GM21528 (cell line): ENCODE data around the gene BLOC1S5.

Source experiments
- ATAC-seq: cut with Tn5 transposase; IDR thresholded peaks from one replicate; pipeline ENCODE4 v1.9.1; 2021; ENCODE audit warnings: mild to moderate bottlenecking, moderate library complexity; ENCODE audit not compliant: unreplicated experiment, low FRiP score

BLOC1S5 gene

GRCh38 chr6:8082954-8083858 lies 19.0 kb upstream of the BLOC1S5 start:
- ATAC-seq, result no peak

DNA sequence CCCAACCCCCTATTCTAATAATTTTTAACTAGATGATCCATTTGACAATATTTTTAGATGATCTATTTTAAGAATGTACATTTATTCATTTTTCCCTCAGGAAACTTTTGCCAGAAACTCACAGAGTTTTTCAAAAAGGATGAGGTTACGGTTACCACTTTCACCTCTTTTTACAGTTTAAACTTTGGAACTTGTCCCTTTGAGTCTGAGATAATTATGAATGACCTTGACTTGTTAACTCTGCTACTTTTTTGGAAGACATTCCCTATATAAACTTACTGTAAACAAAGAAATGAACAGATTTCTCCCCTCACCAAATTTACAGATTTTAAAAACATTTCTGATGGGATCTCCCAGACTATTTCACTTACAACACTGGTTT lies 18.4 kb upstream of the BLOC1S5 start:
- ATAC-seq, result no peak

DNA sequence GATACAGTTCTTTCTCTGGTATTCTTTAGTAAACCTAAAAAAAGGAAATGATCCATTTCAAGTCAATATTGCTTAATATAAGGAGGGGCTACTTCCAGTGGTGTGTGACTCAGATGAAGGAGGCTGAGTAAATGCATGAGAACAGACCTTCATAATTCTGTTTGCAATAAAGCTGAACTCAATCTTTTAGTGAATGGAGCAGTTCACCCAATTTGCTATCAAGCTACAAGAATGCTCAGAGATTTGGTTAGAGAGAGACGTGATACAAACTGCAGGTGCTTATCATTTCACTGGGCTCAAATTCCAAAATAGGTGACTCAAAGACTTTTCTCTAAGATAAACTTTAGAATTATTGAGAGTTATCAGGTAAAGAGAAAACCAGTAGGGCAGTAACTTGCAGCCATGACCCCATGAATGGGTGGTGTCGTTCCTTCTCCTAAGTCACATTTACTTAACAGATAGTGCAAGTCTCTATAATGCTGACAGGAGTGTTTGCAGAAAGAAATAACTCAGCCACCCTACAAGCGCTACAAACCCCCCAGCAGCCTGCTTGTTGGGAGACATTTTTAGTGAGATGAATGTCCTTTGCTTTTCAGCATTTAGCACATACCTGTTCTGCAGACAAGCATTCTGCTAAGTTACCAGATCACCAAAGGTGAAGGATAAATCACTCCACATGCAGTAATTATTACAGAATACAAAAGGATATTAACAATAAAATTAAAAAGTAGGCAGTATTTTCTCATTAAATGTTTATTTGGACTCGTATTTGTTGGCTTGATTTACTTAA lies 16.4 kb upstream of the BLOC1S5 start:
- ATAC-seq, result no peak

- no peak for ATAC-seq
These were observed 14.9 kb upstream of the BLOC1S5 start for GRCh38 chr6:8079126-8079525.

DNA sequence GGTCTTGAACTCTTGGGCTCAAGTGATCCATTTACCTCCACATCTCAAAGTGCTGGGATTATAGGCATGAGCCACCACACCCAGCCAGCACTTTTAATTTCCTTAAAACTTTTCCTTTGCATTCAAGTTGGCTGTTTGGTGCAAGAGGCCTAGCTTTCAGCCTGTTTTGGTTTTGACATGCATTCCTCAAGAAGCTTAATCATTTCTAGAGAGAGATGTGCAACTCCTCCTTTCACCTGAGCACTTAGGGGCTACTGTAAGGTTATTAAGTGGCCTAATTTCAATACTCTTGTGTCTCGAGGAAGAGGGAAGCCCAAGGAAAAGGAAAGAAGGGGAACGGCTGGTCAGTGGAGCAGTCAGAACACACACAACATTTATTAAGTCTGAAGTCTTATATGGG lies 13.8 kb upstream of the BLOC1S5 start:
- no peak for ATAC-seq

DNA sequence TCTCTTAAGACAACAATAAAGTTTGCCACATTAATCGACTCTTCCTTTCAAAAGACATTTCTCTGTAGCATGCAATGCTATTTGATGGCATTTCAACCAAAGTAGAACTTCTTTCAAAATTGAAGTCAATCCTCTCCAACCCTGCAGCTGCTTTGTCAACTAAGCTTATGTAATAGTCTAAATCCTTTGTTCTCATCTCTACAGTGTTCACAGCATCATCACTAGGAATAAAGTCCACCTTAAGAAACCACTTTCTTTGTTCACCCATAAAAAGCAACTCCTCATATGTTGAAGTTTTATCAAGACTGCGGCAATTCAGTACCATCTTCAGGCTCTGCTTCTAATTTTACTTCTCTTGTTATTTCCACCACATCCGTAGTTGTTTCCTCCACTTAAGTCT lies 11.5 kb upstream of the BLOC1S5 start:
- ATAC-seq, result no peak

DNA sequence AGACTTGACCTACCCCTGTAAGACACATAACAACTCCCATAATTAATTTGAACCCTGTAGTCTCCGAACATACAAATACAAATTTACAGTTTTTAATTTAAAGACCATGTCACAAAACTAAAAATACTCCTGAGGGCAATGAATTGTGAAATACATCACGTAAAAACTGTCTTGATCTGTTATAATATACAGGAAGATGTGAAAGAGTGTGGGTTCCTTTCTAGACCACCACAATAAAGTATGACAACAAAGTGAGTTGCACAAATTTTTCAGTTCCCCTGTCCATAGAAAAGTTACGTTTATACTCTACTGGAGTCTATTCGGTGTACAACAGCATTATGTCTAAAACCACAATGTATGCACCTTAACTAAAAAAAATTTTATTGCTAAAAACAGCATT lies 11.0 kb upstream of the BLOC1S5 start:
- ATAC-seq, result no peak

DNA sequence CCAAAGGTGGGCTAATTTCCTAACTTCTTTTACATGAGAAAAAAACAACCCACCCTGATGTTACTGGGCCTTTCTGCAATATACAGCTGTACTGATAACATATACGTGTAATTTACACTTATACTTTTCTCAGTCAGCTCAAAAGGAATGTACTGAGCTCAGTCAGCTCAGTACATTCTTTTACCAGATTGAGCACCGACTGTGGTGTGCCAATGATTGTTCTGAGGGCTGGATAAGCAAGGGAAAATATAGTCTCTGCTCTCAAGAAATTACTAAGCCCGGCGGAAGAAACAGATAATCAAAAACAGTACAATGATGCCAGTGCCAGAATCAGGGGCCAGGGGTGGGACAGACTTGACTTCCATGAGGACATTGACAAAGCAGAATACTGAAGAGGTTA lies 10.0 kb upstream of the BLOC1S5 start:
- ATAC-seq, result no peak

- ATAC-seq, result no peak
These were observed 9.6 kb upstream of the BLOC1S5 start for GRCh38 chr6:8073758-8074157.

GRCh38 chr6:8070718-8071117 lies 6.5 kb upstream of the BLOC1S5 start:
- no peak for ATAC-seq

DNA sequence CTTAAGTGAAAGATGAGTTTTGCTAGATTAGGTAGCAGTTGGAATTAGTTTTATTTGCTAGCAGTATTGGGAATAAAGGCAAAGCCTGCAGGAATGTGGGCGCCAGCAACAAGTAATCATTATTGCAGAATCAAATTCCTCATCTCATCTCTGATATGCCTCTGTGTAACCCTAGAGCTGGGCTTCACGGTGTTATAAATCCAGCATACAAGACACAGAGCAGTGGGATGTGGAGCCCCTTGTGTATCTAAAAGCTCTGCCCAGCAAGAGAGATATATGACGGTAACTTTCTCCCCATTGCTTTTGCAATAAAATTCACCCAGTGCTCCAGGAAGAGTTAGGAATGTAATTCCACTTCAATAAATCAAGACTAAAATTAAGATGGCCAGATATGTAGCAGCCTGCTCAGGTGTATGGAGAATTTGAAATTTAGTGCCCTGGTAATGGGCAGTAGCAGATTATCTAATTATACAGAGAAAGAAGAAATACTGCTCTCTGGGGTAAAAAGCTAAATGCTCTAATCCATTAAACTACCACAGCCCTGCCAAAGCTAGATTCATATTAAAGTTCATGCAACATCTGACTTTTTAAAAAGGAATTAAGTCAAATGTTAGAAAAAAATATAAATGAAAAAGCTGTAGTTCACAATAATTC lies 5.6 kb upstream of the BLOC1S5 start:
- no peak for ATAC-seq

GRCh38 chr6:8069151-8069550 lies 5.0 kb upstream of the BLOC1S5 start:
- no peak for ATAC-seq

GRCh38 chr6:8066108-8066507 lies 1.9 kb upstream of the BLOC1S5 start:
- ATAC-seq, result no peak

DNA sequence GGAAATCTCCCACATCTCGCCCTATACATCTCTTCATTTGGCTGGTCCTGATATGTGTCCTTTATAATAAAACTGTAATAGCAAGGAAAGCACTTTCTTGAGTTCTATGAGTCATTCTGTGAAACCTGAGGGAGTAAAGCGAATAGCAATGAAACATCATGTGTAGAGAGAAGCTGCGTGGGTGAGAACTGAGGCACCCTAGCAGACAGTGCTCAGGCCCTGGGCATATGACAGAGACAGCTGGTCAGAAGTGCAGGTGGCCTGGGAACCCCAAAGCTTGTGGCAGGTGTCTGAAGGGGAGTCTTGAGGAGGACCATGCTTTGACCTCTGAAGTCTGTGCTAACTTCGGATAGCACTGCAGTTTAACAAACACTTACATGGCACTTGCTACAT lies 1.3 kb upstream of the BLOC1S5 start:
- peak; percentile 47 for ATAC-seq

- no peak for ATAC-seq
These were observed 689 bp upstream of the BLOC1S5 start for GRCh38 chr6:8064638-8065518.

DNA sequence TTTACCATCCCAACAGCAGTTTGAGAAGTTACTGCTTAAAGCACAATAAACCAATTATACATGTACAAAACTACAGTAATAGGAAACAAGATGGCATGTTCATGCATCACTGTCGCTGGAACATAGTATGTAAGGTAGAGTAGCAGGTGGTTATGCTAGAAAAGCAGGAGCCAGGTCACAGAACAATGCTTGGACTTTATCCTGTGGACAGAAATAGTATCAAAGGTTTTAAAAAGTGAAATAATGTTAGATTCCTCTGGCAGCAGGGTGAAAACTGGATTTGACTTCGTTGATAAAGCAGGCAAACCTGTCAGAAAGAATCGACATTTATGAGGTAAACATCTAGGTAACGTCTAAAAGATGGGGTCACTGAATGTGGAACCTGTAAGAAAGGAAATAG lies 2.5 kb downstream of the BLOC1S5 start:
- no peak for ATAC-seq

DNA sequence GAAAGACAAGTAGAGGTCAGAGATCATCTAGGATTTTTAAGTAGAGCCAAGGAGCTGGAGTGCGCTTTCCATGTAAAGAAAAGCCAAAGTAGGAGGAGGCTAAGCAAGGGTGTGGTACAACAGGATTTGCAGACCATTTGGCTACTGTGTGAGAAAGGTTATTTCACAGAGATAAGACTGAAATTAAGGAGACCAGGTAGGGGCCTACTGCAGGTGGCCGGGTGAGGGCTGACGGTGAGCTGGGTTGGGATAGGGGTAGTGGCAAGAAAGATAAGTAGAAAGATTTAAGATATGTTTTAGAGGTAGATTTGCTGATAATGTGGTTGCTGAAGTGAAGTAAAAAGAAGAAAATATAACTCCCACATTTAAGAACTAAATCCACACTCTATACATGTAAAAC lies 3.8 kb downstream of the BLOC1S5 start:
- no peak for ATAC-seq

DNA sequence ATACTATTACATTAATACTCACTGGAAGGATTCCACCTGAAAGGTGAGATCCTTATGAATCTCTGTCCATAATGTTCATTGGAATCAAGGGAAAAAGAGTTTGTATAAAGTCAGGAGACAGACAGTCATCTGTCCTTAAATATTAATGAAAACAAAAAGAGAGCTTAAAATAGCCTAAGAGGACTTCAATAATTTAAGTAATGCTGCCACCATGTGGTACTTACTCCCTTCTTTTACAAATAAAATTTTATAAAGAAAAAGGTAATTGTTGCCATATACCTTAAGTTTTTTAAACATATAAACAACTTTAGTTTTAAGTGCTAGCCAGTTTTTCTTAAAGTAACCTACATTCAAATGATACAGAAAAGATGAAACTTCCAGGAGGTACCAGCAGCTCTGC lies 5.1 kb downstream of the BLOC1S5 start:
- no peak for ATAC-seq

GRCh38 chr6:8057793-8058192 lies 6.4 kb downstream of the BLOC1S5 start:
- ATAC-seq, result no peak

GRCh38 chr6:8057263-8057662 lies 6.9 kb downstream of the BLOC1S5 start:
- no peak for ATAC-seq
